Endothelial cell of umbilical vein (primary cell): ENCODE data around the gene MTCL1.

ENCODE experiments used
- CTCF ChIP-seq, 2 donors: IDR thresholded peaks; 1 replicate in 1 of 2; 2 replicates in 1 of 2; pipeline ENCODE4 v1.5.1; 2011; ENCODE audit warnings: low read length in 2 of 2, mild to moderate bottlenecking in 2 of 2, moderate library complexity in 2 of 2, control low read depth in 1 of 2, inconsistent platforms in 1 of 2, low read depth in 1 of 2; ENCODE audit not compliant: insufficient read depth in 1 of 2; ENCODE audit errors: extremely low read depth in 1 of 2
- EZH2 ChIP-seq: IDR thresholded peaks from 2 replicates; pipeline ENCODE4 v1.6.1; 2012; ENCODE audit warnings: borderline replicate concordance, low read depth, mild to moderate bottlenecking, moderate library complexity, low read length, inconsistent platforms; ENCODE audit not compliant: severe bottlenecking
- FOS ChIP-seq: IDR thresholded peaks from 2 replicates; pipeline ENCODE4 v1.6.1; 2011; ENCODE audit warnings: mild to moderate bottlenecking, low read length, moderate library complexity, borderline replicate concordance; ENCODE audit not compliant: insufficient read depth
- JUN ChIP-seq: IDR thresholded peaks from 2 replicates; pipeline ENCODE4 v1.6.1; 2011; ENCODE audit warnings: borderline replicate concordance, low read depth; ENCODE audit not compliant: insufficient read length, insufficient read depth
- POLR2A ChIP-seq: IDR thresholded peaks from 2 replicates; pipeline ENCODE4 v1.6.1; 2012; ENCODE audit warnings: low read depth, mild to moderate bottlenecking, control low read depth, low read length

- TF ChIP-seq EZH2 (no peak), CTCF (IDR thresholded peaks at IDR 0.05; ENCODE audit: extremely low read depth in 1 of 2, insufficient read depth in 1 of 2, low read depth in 1 of 2, low read length in 2 of 2) (no peak), FOS (no peak), JUN (no peak), POLR2A (no peak)
Measured at GRCh38 chr18:8662560-8663255, 42.6 kb upstream of the MTCL1 start.
